ENCODE results near the gene ELP6. TPM values are rescaled to one million over a fixed set of nuclear protein-coding genes. Genes with fewer than 3 reads are reported as not detected.

Gene ELP6
- total and polyA plus RNA-seq, 2 donors (not counting 1 experiment from before 2014, with no cell fraction given): 29.4 to 32.0 TPM

- H4K20me1 ChIP-seq (ENCODE audit: control insufficient read depth, insufficient read depth, low read length, poor library complexity, severe bottlenecking): no peaks in the 10 kb centered on the region
- ChIA-PET CTCF (interaction anchor here (0.6 to 0.7 kb wide), 2 partner anchors 9 to 139 kb away, joined by 3 to 4 read pairs; no protein-coding TSS in a partner anchor), POLR2A (no interaction called here)
- TF ChIP-seq CTCF (IDR thresholded peaks at IDR 0.05) (no peak), EZH2 (IDR thresholded peaks at IDR 0.05; ENCODE audit: borderline replicate concordance, insufficient read depth, low read depth, low read length, poor library complexity, severe bottlenecking) (no peak)
- no peaks in the 10 kb centered on the region for H3K79me2 ChIP-seq (ENCODE audit: control insufficient read depth, insufficient read depth, low read length)
- Mint-ChIP-seq H3K9me3 (ENCODE audit: insufficient read depth) (peaks cover 3% of the 10 kb centered on the region), H3K4me3 (no peak overlapping the region), H3K4me1 (peaks cover 9% of the 10 kb centered on the region), H3K27ac (no peak overlapping the region), H3K27me3 (no peaks in the 10 kb centered on the region)
- no peak overlapping the region for H3K4me3 ChIP-seq (ENCODE audit: control extremely low read depth in 1 of 5, extremely low read depth in 1 of 5, insufficient read depth in 1 of 5, low read depth in 2 of 5, low read length in 4 of 5)
- no peak overlapping the region for H3K27ac ChIP-seq (ENCODE audit: low read length in 2 of 2)
- WGBS (ENCODE audit: insufficient coverage): 79% methylated on average over 2 of the region's 4 CpGs
- intact Hi-C loops (cut with micrococcal nuclease): no loop called here
- no peaks in the 10 kb centered on the region for H3K27me3 ChIP-seq (replicated peaks in 1 of 4; ENCODE audit: control extremely low read depth in 1 of 4, control insufficient read depth in 3 of 4, insufficient read depth in 4 of 4, low read length in 3 of 4)
- peaks cover 3 to 4% of the 10 kb centered on the region in 2 donors for H3K4me1 ChIP-seq (ENCODE audit: control insufficient read depth in 2 of 2, insufficient read depth in 2 of 2, low read length in 2 of 2)
- H3K36me3 ChIP-seq (replicated peaks in 1 of 2; ENCODE audit: control extremely low read depth in 1 of 2, control insufficient read depth in 1 of 2, extremely low read depth in 1 of 2, insufficient read depth in 2 of 2, low read length in 1 of 2): no peaks in the 10 kb centered on the region
- H3K9me3 ChIP-seq (ENCODE audit: control extremely low read depth in 1 of 3, control insufficient read depth in 2 of 3, insufficient read depth in 1 of 3, low read length in 2 of 3): peaks cover 0 to 19% (median 0%) of the 10 kb centered on the region in 3 donors
- H3K9ac ChIP-seq (ENCODE audit: low read length): no peak overlapping the region
- ATAC-seq (ENCODE audit: low read depth): no peak
- H3K4me2 ChIP-seq (replicated peaks; ENCODE audit: low read depth, low read length, poor library complexity, severe bottlenecking): no peak overlapping the region
- DNase-seq: no peak
- no peak overlapping the region for H2AFZ ChIP-seq (ENCODE audit: insufficient read depth, low read depth, low read length, poor library complexity, severe bottlenecking)
Measured at GRCh38 chr3:47525617-47526016, 12.1 kb upstream of the ELP6 start.

GRCh38 chr3:47523310-47524073 lies 10.0 kb upstream of the ELP6 start:
- H3K4me1 Mint-ChIP-seq: peaks cover 9% of the 10 kb centered on the region
- WGBS (ENCODE audit: insufficient coverage): 66% methylated on average over 4 of the region's 4 CpGs

More at GRCh38 chr3:47523310-47524073, 10.0 kb upstream of the ELP6 start:
- Histone ChIP-seq H3K4me2 (replicated peaks; ENCODE audit: low read depth, low read length, poor library complexity, severe bottlenecking) (no peak overlapping the region), H3K27me3 (replicated peaks in 1 of 4; ENCODE audit: control extremely low read depth in 1 of 4, control insufficient read depth in 3 of 4, insufficient read depth in 4 of 4, low read length in 3 of 4) (no peaks in the 10 kb centered on the region), H4K20me1 (ENCODE audit: control insufficient read depth, insufficient read depth, low read length, poor library complexity, severe bottlenecking) (no peaks in the 10 kb centered on the region), H3K4me1 (ENCODE audit: control insufficient read depth in 2 of 2, insufficient read depth in 2 of 2, low read length in 2 of 2) (peaks cover 3 to 4% of the 10 kb centered on the region in 2 donors), H2AFZ (ENCODE audit: insufficient read depth, low read depth, low read length, poor library complexity, severe bottlenecking) (peak overlapping the region; percentile 71), H3K9ac (ENCODE audit: low read length) (no peak overlapping the region), H3K9me3 (ENCODE audit: control extremely low read depth in 1 of 3, control insufficient read depth in 2 of 3, insufficient read depth in 1 of 3, low read length in 2 of 3) (peaks cover 0 to 9% (median 0%) of the 10 kb centered on the region in 3 donors), H3K4me3 (ENCODE audit: control extremely low read depth in 1 of 5, extremely low read depth in 1 of 5, insufficient read depth in 1 of 5, low read depth in 2 of 5, low read length in 4 of 5) (no peak overlapping the region), H3K36me3 (replicated peaks in 1 of 2; ENCODE audit: control extremely low read depth in 1 of 2, control insufficient read depth in 1 of 2, extremely low read depth in 1 of 2, insufficient read depth in 2 of 2, low read length in 1 of 2) (no peaks in the 10 kb centered on the region), H3K79me2 (ENCODE audit: control insufficient read depth, insufficient read depth, low read length) (no peaks in the 10 kb centered on the region), H3K27ac (ENCODE audit: low read length in 2 of 2) (no peak overlapping the region)
- Mint-ChIP-seq H3K27ac (no peak overlapping the region), H3K4me3 (no peak overlapping the region), H3K9me3 (ENCODE audit: insufficient read depth) (peaks cover 3% of the 10 kb centered on the region), H3K27me3 (no peaks in the 10 kb centered on the region)
- POLR2A ChIA-PET: no interaction called here
- no peak for DNase-seq
- CTCF ChIA-PET: interaction anchor here (0.6 to 3.9 kb wide), 11 partner anchors 10 to 627 kb away, joined by 3 to 93 read pairs (median 6); partner anchors contain the start of gene ELP6
- TF ChIP-seq CTCF (IDR thresholded peaks at IDR 0.05) (no peak), EZH2 (IDR thresholded peaks at IDR 0.05; ENCODE audit: borderline replicate concordance, insufficient read depth, low read depth, low read length, poor library complexity, severe bottlenecking) (no peak)
- no peak for ATAC-seq (ENCODE audit: low read depth)
- intact Hi-C loops (cut with micrococcal nuclease): no loop called here

Measured in B cell (primary cell).